Right lobe of liver (tissue), 4 donors: ENCODE results near the gene TMC1.

ENCODE experiments used
- POLR2A ChIP-seq: fragments of 450-650 bp; IDR thresholded peaks from one replicate; pipeline ENCODE4 v1.6.1; 2017; ENCODE audit warnings: antibody characterized with exemption, mild to moderate bottlenecking
- TF ChIP-seq, protein P1 (sequence below), 4 donors: fragments of 200-600 bp in 3 of 4; fragments of 450-650 bp in 1 of 4; IDR thresholded peaks; one replicate each; pipeline versions ENCODE4 v1.5.1 to v1.8.0; 2016 to 2022; ENCODE audit warnings: antibody characterized with exemption in 4 of 4, mild to moderate bottlenecking in 2 of 4
- donor health status: DM: no; HTN: no; CAD: no.
- donor health status: DM: no; HTN: no; CAD: no.
- donor health status: DM: no; HTN: yes; CAD: no.

- TF ChIP-seq, protein P1, sequence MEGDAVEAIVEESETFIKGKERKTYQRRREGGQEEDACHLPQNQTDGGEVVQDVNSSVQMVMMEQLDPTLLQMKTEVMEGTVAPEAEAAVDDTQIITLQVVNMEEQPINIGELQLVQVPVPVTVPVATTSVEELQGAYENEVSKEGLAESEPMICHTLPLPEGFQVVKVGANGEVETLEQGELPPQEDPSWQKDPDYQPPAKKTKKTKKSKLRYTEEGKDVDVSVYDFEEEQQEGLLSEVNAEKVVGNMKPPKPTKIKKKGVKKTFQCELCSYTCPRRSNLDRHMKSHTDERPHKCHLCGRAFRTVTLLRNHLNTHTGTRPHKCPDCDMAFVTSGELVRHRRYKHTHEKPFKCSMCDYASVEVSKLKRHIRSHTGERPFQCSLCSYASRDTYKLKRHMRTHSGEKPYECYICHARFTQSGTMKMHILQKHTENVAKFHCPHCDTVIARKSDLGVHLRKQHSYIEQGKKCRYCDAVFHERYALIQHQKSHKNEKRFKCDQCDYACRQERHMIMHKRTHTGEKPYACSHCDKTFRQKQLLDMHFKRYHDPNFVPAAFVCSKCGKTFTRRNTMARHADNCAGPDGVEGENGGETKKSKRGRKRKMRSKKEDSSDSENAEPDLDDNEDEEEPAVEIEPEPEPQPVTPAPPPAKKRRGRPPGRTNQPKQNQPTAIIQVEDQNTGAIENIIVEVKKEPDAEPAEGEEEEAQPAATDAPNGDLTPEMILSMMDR (IDR thresholded peaks at IDR 0.05), result no peak
- TF ChIP-seq POLR2A, result no peak
Measured at GRCh38 chr9:72818385-72818784, 297.0 kb downstream of the TMC1 start.
